GM19351 (cell line): ENCODE data around the gene FAHD2B.
A peak's percentile ranks its signal among the peaks of the same experiment; 100 is the strongest.
"Not testable (repeated sequence)": the region's sequence is repeated elsewhere in the genome, so short reads cannot be mapped to it uniquely, and the experiment has no call there.

Experiments used
- ATAC-seq: cut with Tn5 transposase; IDR thresholded peaks from one replicate; pipeline ENCODE4 v1.9.1; 2021; ENCODE audit warnings: mild to moderate bottlenecking, moderate library complexity; ENCODE audit not compliant: unreplicated experiment

The FAHD2B gene

GRCh38 chr2:97094772-97095611 lies at the start of gene FAHD2B:
FAHD2B (minus strand) TSS chr2:97094882; CDS start chr2:97091706, 3,176 bp downstream.
- ATAC-seq = peak; percentile 94

- ATAC-seq = not testable (repeated sequence)
These were observed 49.3 kb upstream of the FAHD2B start for GRCh38 chr2:97144016-97144415.

GRCh38 chr2:97129090-97129489 lies 34.4 kb upstream of the FAHD2B start:
- not testable (repeated sequence) for ATAC-seq

- not testable (repeated sequence) for ATAC-seq
These were observed 19.2 kb upstream of the FAHD2B start for GRCh38 chr2:97113882-97114255.

- peak; percentile 97 for ATAC-seq
These were observed 18.6 kb upstream of the FAHD2B start, which contains the start of gene ANKRD36 for GRCh38 chr2:97113050-97113881. ANKRD36 (plus strand) TSS chr2:97113153; CDS start chr2:97113740, 587 bp downstream.

GRCh38 chr2:97112320-97113049 lies 17.8 kb upstream of the FAHD2B start:
- ATAC-seq = not testable (repeated sequence)

GRCh38 chr2:97111246-97111645 lies 16.6 kb upstream of the FAHD2B start:
- not testable (repeated sequence) for ATAC-seq

GRCh38 chr2:97106878-97107277 lies 12.2 kb upstream of the FAHD2B start:
- ATAC-seq = not testable (repeated sequence)

- not testable (repeated sequence) for ATAC-seq
These were observed 4.2 kb upstream of the FAHD2B start for GRCh38 chr2:97098786-97099372.

- ATAC-seq = no peak
These were observed 979 bp upstream of the FAHD2B start for GRCh38 chr2:97095661-97096060.

GRCh38 chr2:97093983-97094771 lies 505 bp downstream of the FAHD2B start:
- peak; percentile 50 for ATAC-seq

- ATAC-seq = not testable (repeated sequence)
These were observed 1.7 kb downstream of the FAHD2B start for GRCh38 chr2:97092946-97093345.

GRCh38 chr2:97088706-97089105 lies 6.0 kb downstream of the FAHD2B start:
- ATAC-seq = not testable (repeated sequence)

- not testable (repeated sequence) for ATAC-seq
These were observed 9.6 kb downstream of the FAHD2B start for GRCh38 chr2:97085093-97085492.

GRCh38 chr2:97083516-97083915 lies 11.2 kb downstream of the FAHD2B start:
- not testable (repeated sequence) for ATAC-seq

GRCh38 chr2:97082206-97082605 lies 12.5 kb downstream of the FAHD2B start:
- not testable (repeated sequence) for ATAC-seq

GRCh38 chr2:97080855-97081254 lies 13.8 kb downstream of the FAHD2B start:
- not testable (repeated sequence) for ATAC-seq

- not testable (repeated sequence) for ATAC-seq
These were observed 17.5 kb downstream of the FAHD2B start for GRCh38 chr2:97077213-97077612.

- not testable (repeated sequence) for ATAC-seq
These were observed 23.8 kb downstream of the FAHD2B start for GRCh38 chr2:97070915-97071314.

- not testable (repeated sequence) for ATAC-seq
These were observed 26.0 kb downstream of the FAHD2B start for GRCh38 chr2:97068722-97069121.
